Measurements from ENCODE around the gene KCNJ8. TPM values are rescaled to one million over a fixed set of nuclear protein-coding genes. Genes with fewer than 3 reads are reported as not detected.
"Not testable (repeated sequence)": the region's sequence is repeated elsewhere in the genome, so short reads cannot be mapped to it uniquely, and the experiment has no call there.

Gene KCNJ8
- total RNA-seq, result 5.9 TPM

DNA sequence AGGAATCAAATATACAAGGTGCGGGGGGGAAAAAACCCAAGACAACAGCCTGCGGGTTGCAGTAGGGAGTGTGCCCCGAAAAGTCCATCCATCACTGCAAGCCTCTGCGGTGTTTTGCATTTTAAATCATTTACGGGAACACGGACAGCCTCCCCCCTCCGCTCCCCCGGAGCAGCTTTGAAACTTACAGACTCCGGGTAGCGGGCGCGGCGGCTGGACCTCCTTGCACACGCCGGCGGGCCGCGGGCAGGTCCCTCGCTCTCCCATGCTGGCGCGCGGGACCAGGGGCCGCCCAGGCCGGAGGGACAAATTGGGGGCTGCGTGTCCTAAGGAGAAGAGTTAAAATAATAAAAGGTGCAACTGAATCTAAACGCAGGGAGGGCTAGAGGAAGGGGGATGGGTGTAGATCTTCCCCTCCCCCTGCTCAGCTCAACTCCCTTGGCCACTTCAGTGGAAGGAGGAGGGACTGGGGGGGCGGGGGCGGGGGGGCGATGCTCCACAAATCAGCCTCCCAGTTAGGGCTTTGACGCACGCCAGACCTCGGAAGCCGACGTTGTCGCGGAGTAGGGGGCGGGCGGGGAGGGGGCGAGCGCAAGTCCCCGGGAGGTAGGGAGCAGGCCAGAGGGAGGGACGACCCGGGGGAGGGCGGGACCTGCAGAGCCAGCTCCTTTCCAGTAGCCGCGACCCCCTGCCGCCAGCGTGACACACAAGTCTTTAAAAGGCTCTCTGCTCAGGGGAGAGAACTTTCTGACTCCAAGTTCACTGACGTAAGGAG is at the start of gene KCNJ8:
Gene KCNJ8 (minus strand): TSS at position 349 of the 775 bp plus-strand sequence. CDS start 1,090 bp downstream, outside the sequence.
- peak; percentile 21 for DNase-seq

DNA sequence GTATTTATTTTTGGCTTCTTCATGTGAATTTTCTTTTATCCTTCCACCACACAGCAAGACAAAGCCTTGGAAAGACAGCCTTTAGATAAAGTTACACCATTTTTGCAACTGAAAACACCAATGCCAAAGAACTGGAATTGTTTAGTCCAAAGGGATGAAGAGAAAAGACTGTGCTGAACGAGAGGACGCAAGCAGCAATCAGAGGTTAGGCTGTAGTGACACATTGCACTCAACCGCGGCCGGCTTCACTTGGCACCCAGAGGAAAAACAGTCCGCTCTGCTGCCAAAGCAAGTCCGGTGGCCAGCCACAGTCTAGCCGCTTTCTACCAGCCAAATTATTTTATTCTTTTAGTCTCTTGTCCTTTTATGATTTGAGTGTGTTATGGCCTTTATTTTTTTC is 49.1 kb upstream of the KCNJ8 start:
- DNase-seq, result no peak

DNA sequence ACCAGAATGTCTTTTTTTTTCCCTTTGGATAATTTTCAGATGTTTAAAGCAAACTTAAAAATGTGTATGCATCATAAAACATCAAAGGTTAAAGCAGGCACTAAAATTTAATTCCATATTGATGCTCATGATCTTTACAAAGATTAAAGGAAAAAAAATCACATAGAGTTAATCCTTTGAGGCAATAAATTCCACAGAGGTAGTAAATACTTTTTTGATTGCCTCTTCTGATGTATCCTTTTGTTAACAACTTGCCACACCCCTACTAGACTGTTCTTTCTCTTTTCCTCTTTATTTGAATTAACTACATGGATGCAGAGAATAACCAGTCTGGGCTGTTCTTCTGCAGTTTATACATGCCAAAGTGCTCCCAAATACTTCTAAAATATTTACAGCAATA is 45.2 kb upstream of the KCNJ8 start:
- DNase-seq, result no peak

DNA sequence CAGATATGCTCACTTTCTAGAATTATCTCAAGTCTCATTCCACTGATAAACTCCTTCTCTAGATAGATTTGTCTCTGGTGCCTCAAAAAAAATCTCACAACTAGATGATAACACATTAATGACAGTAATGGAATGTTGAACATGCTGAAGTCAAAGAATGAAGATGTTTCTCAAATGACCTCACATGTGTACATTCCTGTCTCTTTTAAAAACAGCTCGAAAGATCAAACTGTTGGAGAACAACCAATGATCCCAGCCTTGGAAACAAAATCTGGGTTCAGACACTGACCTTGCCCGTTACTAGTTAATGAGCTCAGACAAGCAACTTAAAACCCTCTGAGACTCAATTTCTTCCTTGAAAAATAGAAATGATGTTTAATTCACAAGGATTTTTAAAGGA is 44.7 kb upstream of the KCNJ8 start:
- DNase-seq, result no peak

DNA sequence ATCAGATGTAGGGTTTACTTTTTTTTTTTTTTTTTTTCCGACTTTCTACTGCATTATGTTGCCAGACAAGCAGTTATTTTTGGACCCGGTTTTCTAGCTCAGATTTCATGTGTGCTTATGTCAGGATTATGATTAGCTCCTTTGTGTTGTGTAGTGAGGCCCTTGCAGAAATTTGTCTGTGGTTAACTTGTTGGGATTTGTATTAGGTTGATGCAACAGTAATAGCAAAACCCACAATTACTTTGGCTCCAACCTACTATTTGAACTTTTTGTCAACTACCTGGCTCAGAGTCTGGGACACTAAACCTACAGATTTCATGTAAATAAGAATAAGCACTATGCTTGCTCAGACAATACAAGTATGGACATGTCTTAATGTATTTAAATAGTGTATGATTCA is 44.1 kb upstream of the KCNJ8 start:
- no peak for DNase-seq

DNA sequence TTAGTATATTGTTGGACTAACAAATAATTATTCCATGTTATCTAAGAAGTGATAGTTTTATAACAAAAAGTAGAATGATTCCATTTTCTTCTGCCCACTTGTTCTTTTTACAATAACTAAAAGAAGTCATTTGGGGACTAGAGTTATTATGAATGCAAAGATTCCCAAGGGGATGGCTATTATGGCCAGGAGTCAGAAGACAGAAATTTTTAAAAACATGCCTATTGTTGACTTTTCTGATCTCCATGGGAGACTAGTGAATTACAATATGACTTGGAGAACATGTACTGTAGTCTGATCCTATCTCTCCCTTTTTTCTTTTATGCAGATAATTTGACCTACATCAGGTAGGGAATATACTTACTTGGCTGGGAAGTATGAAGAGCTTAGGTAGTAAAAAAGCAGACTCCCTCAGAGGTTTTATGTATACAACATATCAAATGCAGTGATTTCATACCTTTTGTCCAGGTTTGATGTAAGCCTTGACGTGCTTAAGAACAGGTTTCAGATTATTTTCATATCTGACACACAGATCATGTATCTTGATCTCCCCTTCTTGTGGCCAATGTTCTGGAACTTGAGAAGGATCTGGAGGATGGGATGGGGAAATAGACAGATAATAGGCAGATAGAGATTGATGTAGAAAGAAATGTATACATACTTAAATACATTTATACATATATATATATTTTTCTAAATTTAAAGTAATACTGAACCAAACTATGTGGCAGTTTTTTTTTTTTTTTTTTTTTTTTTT is 41.0 kb upstream of the KCNJ8 start:
- DNase-seq, result no peak

DNA sequence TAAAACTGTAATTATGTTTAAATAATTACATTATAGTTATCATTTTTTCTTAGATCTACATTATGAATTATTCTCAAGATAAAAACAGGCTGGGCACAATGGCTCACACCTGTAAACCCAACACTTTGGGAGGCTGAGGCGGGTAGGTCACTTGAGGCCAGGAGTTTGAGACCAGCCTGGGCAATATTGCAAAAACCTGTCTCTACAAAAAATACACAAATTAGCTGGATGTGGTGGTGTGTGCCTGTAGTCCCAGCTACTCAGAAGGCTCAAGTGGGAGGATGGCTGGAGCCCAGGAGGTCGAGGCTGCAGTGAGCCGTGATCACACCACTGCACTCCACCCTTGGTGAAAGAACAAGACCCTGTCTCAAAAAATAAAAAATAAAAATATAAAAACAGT is 40.3 kb upstream of the KCNJ8 start:
- no peak for DNase-seq

DNA sequence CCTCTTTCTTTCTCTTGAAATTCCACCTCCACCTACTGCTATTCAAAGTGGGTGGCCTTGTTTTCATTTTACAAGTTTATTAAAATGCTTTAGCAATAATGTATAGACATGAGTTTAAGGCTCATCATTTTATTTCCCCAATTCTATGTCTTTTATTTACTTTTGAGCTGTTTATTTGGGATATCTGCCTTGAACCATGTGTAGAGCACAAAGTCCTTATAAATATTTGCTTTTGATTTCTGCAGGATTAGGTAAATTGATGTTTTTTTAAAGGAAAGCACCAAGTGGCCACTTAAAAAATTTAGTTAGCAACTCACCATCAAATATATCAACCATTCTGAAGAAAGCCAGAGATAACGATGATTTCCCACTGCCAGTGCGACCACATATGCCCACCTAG is 39.8 kb upstream of the KCNJ8 start:
- DNase-seq, result no peak

DNA sequence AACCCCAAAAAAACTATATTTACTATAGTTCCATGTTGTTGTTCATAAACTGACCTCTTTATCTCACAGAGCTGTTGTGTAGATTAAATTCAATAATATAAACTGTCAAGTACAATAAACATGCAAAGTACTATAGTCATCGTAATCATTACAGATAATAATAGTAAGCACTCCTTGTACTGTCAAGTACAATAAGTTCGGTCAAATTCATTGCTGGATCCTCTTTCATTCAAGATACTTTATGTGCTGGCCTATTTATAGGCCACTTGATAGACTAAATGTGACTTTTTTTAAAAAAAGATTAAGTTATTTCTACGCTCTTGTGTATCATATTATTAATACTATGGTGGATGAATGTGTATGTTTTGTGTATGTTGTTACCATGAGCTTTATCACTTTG is 39.2 kb upstream of the KCNJ8 start:
- DNase-seq, result no peak

DNA sequence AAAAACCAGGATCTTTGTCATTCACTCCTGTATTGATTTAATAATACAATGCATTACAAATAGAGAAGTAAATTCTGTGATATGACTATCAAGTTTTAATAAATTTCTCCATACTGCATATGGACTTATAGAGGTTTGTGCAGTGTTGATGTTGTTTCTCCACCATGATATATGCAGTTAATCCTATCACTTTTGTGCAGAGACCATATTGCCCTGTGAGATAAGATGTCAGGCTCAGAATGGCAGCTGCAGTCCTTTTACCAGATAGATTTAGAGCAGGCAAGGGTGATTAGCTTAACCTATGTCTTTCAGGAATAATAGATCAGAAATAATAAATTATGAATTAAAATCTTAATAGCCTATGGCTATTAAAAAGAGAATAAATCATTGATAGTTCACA is 38.6 kb upstream of the KCNJ8 start:
- DNase-seq, result no peak

DNA sequence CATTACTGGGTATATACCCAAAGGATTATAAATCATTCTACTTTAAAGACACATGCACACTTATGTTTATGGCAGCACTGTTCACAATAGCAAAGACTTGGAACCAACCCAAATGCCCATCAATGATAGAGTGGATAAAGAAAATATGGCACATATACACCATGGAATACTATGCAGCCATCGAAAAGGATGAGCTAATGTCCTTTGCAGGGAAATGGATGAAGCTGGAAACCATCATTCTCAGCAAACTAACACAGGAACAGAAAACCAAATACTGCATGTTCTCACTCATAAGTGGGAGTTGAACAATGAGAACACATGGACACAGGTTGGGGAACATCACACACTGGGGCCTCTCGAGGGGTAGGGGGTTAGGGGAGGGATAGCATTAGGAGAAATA is 37.8 kb upstream of the KCNJ8 start:
- DNase-seq, result not testable (repeated sequence)

DNA sequence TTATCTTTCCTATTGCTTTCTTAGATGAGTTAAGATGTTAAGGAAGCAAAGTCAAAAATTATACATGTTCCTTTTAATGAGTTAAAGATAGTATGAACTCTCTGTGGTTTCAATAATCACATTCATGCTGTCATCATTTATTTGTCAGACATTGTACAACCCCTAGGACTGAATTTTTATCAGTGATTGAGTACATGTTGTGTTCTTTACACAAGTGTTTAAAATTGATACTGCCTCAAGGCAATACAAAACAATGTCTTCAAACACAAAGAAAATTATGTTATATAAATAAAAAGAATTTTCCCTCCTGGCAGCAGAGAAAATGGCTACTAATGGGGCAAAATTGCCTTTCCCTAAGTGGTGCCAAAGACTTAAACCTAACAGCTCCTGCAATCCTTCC is 34.6 kb upstream of the KCNJ8 start:
- DNase-seq, result no peak

DNA sequence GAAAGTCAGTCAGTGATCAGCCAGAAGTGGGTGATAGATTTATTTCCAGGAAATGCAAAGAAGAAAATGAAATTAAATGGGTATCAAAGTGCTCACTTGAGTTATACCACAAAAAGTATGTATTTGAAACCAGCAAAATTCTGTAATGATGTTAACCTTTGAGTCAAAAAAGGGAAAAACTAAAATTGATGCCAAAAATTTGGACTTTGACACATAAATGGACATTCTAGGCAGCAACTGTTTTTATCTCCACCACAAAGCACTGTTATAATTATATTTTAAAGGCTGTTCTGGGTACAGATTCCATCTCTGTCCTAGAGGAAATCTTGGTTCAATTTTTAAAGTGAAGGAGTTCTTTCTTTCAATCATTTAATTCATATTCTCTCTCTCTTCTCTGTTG is 31.7 kb upstream of the KCNJ8 start:
- no peak for DNase-seq

DNA sequence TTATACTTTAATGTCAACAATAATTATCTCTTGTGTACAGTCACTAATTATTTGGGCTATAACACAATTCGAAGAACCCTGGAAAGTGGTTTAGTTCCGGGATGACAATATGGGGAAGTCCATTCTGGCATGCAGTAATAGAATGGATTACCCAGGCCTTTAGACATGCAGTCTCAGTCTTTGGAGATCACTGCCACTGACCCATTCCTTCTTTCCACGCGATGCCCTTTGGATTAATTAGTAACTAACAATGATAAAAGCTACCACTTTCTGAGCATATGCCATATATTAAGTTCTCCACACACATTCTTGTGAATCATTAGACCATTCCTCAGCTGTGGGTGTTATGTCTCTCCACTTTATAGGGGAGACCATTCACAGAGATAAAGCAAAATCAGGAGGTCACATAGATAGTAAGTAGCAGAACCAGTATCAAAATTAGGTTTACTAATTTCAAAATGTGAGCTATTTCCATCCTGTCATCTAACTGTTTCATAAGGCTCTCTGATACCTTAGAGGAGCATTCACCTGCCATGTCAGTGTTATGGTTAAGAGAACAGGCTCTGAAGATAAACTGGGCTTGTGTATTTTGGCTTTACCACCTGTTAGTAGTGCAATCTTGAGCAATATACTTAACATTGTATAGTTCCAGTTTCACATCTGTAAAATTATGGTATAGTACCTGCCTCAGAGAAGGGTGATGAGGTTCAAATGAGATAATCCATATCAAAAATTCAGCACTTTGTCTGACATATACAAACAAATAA is 27.2 kb upstream of the KCNJ8 start:
- no peak for DNase-seq

DNA sequence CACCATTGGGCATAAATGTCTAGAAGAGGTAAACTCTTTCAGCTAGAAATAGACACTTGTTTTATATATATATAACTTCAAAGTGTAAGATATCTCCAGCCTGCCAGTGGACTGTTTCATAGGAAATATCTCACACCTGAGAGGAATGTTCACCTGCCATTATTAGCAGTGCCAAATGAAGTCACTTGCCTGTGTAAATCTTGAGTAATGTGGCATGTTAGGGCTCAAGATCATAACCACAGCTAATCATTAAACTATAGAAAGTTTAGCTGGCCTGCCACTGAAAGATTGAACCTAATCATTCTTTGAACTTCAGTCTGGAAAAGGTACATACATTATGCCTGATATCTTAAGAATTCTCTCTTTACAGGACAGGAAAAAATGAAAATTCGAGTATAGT is 25.5 kb upstream of the KCNJ8 start:
- no peak for DNase-seq

DNA sequence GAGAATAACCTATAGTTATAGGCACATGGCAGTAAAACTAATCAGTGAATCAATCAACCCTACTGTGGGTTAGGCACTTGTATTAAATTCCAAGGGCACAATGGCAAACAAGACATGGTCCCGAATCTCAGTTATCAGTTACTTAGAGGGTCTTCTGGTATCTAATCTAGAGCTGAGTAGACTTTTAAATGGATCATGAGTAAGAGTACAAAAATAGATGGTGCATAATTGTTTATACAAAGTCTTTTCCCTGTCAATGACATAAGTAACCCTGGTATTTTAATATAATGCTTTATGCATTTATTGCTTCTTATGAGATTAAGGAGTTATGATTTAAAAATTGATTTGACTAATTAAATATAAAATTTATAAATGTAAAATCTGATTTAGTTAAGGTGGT is 23.0 kb upstream of the KCNJ8 start:
- no peak for DNase-seq

DNA sequence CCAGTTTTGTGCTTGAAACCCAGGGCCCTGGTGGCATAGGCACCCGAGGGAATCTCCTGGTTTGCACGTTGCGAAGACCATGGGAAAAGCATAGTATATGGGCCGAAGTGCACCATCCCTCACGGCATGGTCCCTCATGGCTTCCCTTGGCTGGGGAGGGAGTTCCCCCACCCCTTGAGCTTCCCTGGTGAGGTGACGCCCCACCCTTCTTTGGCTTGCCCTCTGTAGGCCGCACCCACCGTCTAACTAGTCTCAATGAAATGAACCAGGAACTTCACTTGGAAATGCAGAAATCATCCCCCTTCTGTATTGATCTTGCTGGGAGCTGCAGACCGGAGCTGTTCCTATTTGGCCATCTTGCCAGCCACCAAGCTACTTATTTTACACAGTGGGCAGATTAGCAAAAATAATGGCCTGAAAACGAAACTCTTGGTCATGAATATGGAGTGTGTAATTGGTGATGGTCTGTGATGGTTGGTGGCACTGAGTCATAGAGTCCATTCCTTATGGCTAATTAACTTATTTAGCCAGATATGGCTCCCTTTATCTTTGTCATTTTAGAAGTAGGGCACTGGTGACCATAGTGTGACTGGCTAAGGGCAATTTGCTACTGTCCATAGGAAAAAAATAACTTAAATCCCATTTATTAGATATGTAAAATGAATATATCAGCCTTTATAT is 21.3 kb upstream of the KCNJ8 start:
- no peak for DNase-seq

DNA sequence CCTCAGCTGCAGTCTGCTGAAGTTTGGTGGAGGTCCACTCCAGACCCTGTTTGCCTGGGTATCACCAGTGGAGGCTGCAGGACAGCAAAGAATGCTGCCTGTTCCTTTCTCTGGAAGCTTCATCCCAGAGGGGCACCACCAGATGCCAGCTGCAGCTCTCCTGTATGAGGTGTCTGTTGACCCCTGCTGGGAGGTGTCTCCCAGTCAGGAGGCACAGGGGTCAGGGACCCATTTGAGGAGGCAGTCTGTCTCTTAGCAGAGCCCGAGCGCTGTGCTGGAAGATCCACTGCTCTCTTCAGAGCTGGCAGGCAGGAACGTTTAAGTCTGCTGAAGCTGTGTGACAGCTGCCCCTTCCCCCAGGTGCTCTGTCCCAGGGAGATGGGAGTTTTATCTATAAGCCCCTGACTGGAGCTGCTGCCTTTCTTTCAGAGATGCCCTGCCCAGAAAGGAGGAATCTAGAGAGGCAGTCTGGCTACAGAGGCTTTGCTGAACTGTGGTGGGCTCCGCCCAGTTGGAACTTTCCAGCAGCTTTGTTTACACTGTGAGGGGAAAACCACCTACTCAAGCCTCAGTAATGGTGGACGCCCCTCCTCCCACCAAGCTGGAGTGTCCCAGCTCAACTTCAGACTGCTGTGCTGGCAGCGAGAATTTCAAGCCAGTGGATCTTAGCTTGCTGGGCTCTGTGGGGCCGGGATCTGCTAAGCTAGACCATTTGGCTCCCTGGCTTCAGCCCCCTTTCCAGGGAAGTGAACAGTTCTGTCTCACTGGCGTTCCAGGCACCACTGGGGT is 20.5 kb upstream of the KCNJ8 start:
- not testable (repeated sequence) for DNase-seq

DNA sequence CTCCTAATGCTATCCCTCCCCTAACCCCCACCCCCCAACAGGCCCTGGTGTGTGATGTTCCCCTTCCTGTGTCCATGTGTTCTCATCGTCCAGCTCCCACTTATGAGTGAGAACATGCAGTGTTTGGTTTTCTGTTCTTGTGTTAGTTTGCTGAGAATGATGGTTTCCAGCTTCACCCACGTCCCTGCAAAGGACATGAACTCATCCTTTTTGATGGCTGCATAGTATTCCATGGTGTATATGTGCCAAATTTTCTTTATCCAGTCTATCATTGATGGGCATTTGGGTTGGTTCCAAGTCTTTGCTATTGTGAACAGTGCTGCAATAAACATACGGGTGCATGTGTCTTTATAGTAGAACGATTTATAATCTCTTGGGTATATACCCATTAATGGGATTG is 15.2 kb upstream of the KCNJ8 start:
- not testable (repeated sequence) for DNase-seq

DNA sequence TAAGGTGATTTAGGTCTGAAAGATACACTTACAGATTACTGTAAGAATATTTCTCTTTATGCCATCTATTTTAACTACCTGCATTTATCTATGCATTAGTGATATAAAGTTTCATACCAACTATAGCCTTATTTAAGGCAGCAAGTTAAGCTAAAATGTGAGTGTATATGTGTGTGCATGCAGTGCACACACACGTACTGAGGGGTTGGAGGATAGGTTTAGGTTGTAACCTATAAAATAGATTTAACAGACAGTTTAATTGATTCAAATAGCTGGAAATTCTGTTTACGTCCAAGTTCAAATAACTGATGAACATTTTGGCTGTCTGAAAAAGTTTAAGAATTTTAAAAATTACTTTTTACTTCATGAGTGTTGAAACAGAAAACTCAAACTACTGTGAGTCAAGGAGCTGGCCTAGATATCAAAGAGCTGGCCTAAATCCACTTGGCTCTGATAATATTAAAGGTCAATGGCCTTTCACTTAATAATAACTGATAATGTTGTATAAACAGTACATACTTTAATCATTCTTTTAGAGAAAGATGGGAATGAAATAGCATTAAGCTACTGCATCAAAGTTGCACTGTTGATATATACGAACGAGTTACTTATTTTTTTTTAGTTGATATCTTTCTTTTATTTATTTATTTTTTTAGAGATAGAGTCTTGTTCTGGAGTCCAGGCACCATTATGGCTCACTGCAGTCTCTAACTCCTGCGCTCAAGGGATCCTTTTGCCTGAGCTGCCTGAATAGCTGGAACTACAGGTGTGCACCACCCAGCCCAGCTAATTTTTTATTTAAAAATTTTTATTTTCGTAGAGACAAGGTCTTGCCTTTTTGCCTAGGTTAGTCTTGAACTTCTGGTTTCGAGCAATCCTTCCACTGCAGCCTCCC is 13.8 kb upstream of the KCNJ8 start:
- no peak for DNase-seq

Measured in occipital lobe (tissue), 2 donors.